H1 (cell line): ENCODE results near the gene AOPEP. TPM values are rescaled to one million over a fixed set of nuclear protein-coding genes. Genes with fewer than 3 reads are reported as not detected.

Source experiments
- CTCF ChIA-PET: fragments of 300-600 bp; sonication (Branson Sonifier 250); formaldehyde crosslinking; loops from one replicate; lab custom pipeline; 2021; ENCODE audit not compliant: partially characterized antibody; lab: Charles Lee
- POLR2A ChIA-PET: fragments of 300-600 bp; sonication (Branson Sonifier 250); formaldehyde crosslinking; loops from one replicate; lab custom pipeline; 2021; ENCODE audit warnings: inconsistent platforms; ENCODE audit not compliant: partially characterized antibody; lab: Charles Lee
- DNase-seq, 2 experiments: peaks; one replicate each; pipeline versions ENCODE4 v3.0.0 to v3.0.0-alpha.2; 2010 to 2022; ENCODE audit warnings: low spot score in 2 of 2, low read depth in 1 of 2, mixed read lengths in 1 of 2
- FAIRE-seq: peaks from 2 replicates; lab custom pipeline; 2011; peaks lifted over from hg19 to GRCh38; lab: Jason Lieb, UNC
- H2AFZ ChIP-seq: 2 replicates; pipeline ENCODE4 v1.8.1; 2012; ENCODE audit warnings: low read length, inconsistent platforms
- H2AK5ac ChIP-seq: 2 replicates; pipeline ENCODE4 v1.6.1; 2013; ENCODE audit warnings: low read depth, low read length
- H2BK120ac ChIP-seq: replicated peaks from 2 replicates; pipeline ENCODE3; 2013; ENCODE audit warnings: low read depth, low read length, inconsistent platforms
- H2BK12ac ChIP-seq: 2 replicates; pipeline ENCODE4 v1.6.1; 2013; ENCODE audit warnings: low read depth, low read length
- H2BK15ac ChIP-seq: 2 replicates; pipeline ENCODE4 v1.6.1; 2013; ENCODE audit warnings: low read length
- H2BK20ac ChIP-seq: 2 replicates; pipeline ENCODE4 v1.6.1; 2013; ENCODE audit warnings: low read length
- H2BK5ac ChIP-seq: 2 replicates; pipeline ENCODE4 v1.6.1; 2013; ENCODE audit warnings: low read depth, low read length
- H3K14ac ChIP-seq: 2 replicates; pipeline ENCODE4 v1.6.1; 2013; ENCODE audit warnings: inconsistent platforms; ENCODE audit not compliant: insufficient read length
- H3K18ac ChIP-seq: 2 replicates; pipeline ENCODE4 v1.6.1; 2013; ENCODE audit warnings: low read length; ENCODE audit errors: extremely low read depth
- H3K23ac ChIP-seq: 2 replicates; pipeline ENCODE4 v1.6.1; 2013; ENCODE audit warnings: inconsistent platforms; ENCODE audit not compliant: insufficient read length
- H3K23me2 ChIP-seq: 2 replicates; pipeline ENCODE4 v1.6.1; 2013; ENCODE audit warnings: low read depth, low read length
- H3K27ac ChIP-seq: 2 replicates; pipeline ENCODE4 v1.6.1; 2011; ENCODE audit warnings: low read depth, low read length, inconsistent platforms
- H3K27me3 ChIP-seq, 4 experiments: replicated peaks in 1 of 4; 1 replicate in 1 of 4; 2 replicates in 3 of 4; pipeline versions ENCODE4 v1.6.1 to v1.8.1; 2011 to 2013; ENCODE audit warnings: low read length in 3 of 4, mild to moderate bottlenecking in 3 of 4, inconsistent platforms in 2 of 4, mixed read lengths in 2 of 4, moderate library complexity in 1 of 4; ENCODE audit not compliant: control insufficient read depth in 3 of 4, insufficient read depth in 3 of 4; ENCODE audit errors: extremely low read depth in 1 of 4
- H3K36me3 ChIP-seq, 4 experiments: 2 replicates each; pipeline versions ENCODE4 v1.6.1 to v1.8.1; 2011 to 2013; ENCODE audit warnings: mild to moderate bottlenecking in 4 of 4, low read length in 3 of 4, moderate library complexity in 2 of 4, control low read depth in 1 of 4, inconsistent platforms in 1 of 4; ENCODE audit not compliant: insufficient read depth in 4 of 4, control insufficient read depth in 2 of 4
- H3K4ac ChIP-seq: replicated peaks from 2 replicates; pipeline ENCODE3; 2013; ENCODE audit warnings: low read length, low read depth, mixed read lengths, inconsistent platforms; ENCODE audit not compliant: insufficient read length
- H3K4me1 ChIP-seq, 4 experiments: replicated peaks in 1 of 4; 1 replicate in 1 of 4; 2 replicates in 3 of 4; pipeline versions ENCODE4 v1.6.1 to v1.8.1; 2011 to 2013; ENCODE audit warnings: low read length in 3 of 4, inconsistent platforms in 2 of 4, mixed read lengths in 1 of 4; ENCODE audit not compliant: insufficient read depth in 4 of 4, control insufficient read depth in 3 of 4
- H3K4me2 ChIP-seq, 2 experiments: 2 replicates each; pipeline versions ENCODE4 v1.6.1 to v1.8.1; 2011 to 2013; ENCODE audit warnings: low read depth in 2 of 2, low read length in 2 of 2, control low read depth in 1 of 2, inconsistent platforms in 1 of 2, mild to moderate bottlenecking in 1 of 2; ENCODE audit not compliant: insufficient read depth in 1 of 2
- H3K4me3 ChIP-seq, 4 experiments: fragments of 200-600, 300-600 bp in 1 of 4; sonication (generic), shearing (Covaris generic), sonication (Bioruptor Twin) in 1 of 4; 2 replicates each; pipeline versions ENCODE4 v1.5.1 to v1.8.1; 2011 to 2016; ENCODE audit warnings: low read length in 4 of 4, low read depth in 3 of 4, control low read depth in 2 of 4, inconsistent platforms in 2 of 4, mild to moderate bottlenecking in 2 of 4, mixed read lengths in 1 of 4, moderate library complexity in 1 of 4; ENCODE audit not compliant: insufficient read depth in 2 of 4; ENCODE audit errors: extremely low read depth in 1 of 4
- H3K56ac ChIP-seq: replicated peaks from 2 replicates; pipeline ENCODE3; 2013; ENCODE audit warnings: low read depth, mild to moderate bottlenecking, mixed read lengths, low read length, inconsistent platforms; ENCODE audit not compliant: insufficient read length
- H3K79me1 ChIP-seq: 2 replicates; pipeline ENCODE4 v1.6.1; 2013; ENCODE audit warnings: low read depth, low read length, control low read depth
- H3K79me2 ChIP-seq, 2 experiments: 2 replicates each; pipeline versions ENCODE4 v1.6.1 to v1.8.1; 2012 to 2013; ENCODE audit warnings: low read length in 2 of 2, mild to moderate bottlenecking in 2 of 2, inconsistent platforms in 1 of 2; ENCODE audit not compliant: insufficient read depth in 2 of 2, control insufficient read depth in 1 of 2
- H3K9ac ChIP-seq, 4 experiments: replicated peaks in 1 of 4; 1 replicate in 1 of 4; 2 replicates in 3 of 4; pipeline versions ENCODE4 v1.6.1 to v1.8.1; 2011 to 2013; ENCODE audit warnings: low read depth in 3 of 4, low read length in 3 of 4, control low read depth in 2 of 4, mild to moderate bottlenecking in 2 of 4, moderate library complexity in 2 of 4, inconsistent platforms in 1 of 4; ENCODE audit errors: extremely low read depth in 1 of 4
- H3K9me3 ChIP-seq, 2 experiments: 2 replicates each; pipeline versions ENCODE4 v1.6.1 to v1.8.1; 2012 to 2013; ENCODE audit warnings: mild to moderate bottlenecking in 2 of 2, moderate library complexity in 2 of 2, control low read depth in 1 of 2, inconsistent platforms in 1 of 2, low read depth in 1 of 2, low read length in 1 of 2, mixed read lengths in 1 of 2; ENCODE audit not compliant: insufficient read depth in 2 of 2
- H4K20me1 ChIP-seq, 2 experiments: replicated peaks in 1 of 2; 2 replicates each; pipeline versions ENCODE3 to v1.8.1; 2011 to 2013; ENCODE audit warnings: inconsistent platforms in 2 of 2, low read length in 2 of 2, mild to moderate bottlenecking in 1 of 2; ENCODE audit not compliant: insufficient read depth in 2 of 2, control insufficient read depth in 1 of 2
- H4K5ac ChIP-seq: 2 replicates; pipeline ENCODE4 v1.6.1; 2013; ENCODE audit warnings: low read length, low read depth, mixed read lengths, inconsistent platforms; ENCODE audit not compliant: insufficient read length
- H4K8ac ChIP-seq: 2 replicates; pipeline ENCODE4 v1.8.0; 2013; ENCODE audit warnings: mild to moderate bottlenecking, moderate library complexity, low read length, inconsistent platforms; ENCODE audit not compliant: insufficient read depth; ENCODE audit errors: extremely low read depth
- H4K91ac ChIP-seq: replicated peaks from 2 replicates; pipeline ENCODE3; 2013; ENCODE audit warnings: low read length, mixed read lengths, inconsistent platforms; ENCODE audit not compliant: insufficient read length
- POLR2AphosphoS5 ChIP-seq: IDR thresholded peaks from 2 replicates; pipeline ENCODE4 v1.6.1; 2011; ENCODE audit warnings: low read depth, low read length
- YY1 ChIP-seq: IDR thresholded peaks from 2 replicates; pipeline ENCODE4 v1.6.1; 2011; ENCODE audit warnings: low read depth, mild to moderate bottlenecking, low read length
- WGBS, 2 experiments: shearing (Covaris generic) in 1 of 2; methylation state at CpG; one replicate each; pipeline versions ENCODE4 v1.1.6 to v1.1.7; 2013 to 2015; ENCODE audit warnings: low lambda C conversion rate in 2 of 2, mixed read lengths in 2 of 2, inconsistent platforms in 1 of 2, low coverage in 1 of 2, missing lambda C conversion rate in 1 of 2; ENCODE audit not compliant: insufficient replicate concordance in 2 of 2, insufficient coverage in 1 of 2, insufficient read length in 1 of 2; ENCODE audit errors: extremely low coverage in 1 of 2, missing lambda C conversion rate in 1 of 2; 5-methylcytosine and 5-hydroxymethylcytosine counted together
- long read RNA-seq, 2 experiments: library from RNA in 1 of 2; library from capped mRNA in 1 of 2; stranded (forward); transcript quantifications; one replicate each; pipeline ENCODE4 v2.0.0, GENCODE V29; 2021; ENCODE audit warnings: inconsistent platforms in 1 of 2
- polyA minus RNA-seq, 3 experiments: library from RNA; depleted of rRNA, polyadenylated mRNA; stranded (reverse); fragments of >200 nt; gene quantifications; 1 replicate in 2 of 3; 2 replicates in 1 of 3; pipeline ENCODE4 v1.2.3, GENCODE V29; 2011
- polyA plus RNA-seq, 7 experiments: library from polyadenylated mRNA; depleted of rRNA in 3 of 7; stranded (reverse) in 5 of 7; unstranded in 2 of 7; fragments of >200 nt in 5 of 7; fragments of 200-250 nt in 2 of 7; gene quantifications; 1 replicate in 5 of 7; 2 replicates in 1 of 7; 4 replicates in 1 of 7; pipeline versions ENCODE4 v1.2.1 to v1.2.3, GENCODE V29; 2011 to 2013; ENCODE audit warnings: missing spikeins in 2 of 7, mixed read lengths in 2 of 7
- total RNA-seq: library from RNA; stranded (reverse); fragmentation: NEBNext Ultra II Directional; extraction: Animal tissue kit (Norgen Biotek cat#: 25700); gene quantifications from 2 replicates; pipeline ENCODE4 v1.2.1, GENCODE V29; 2021
- TF ChIP-seq, protein P1 (sequence below): IDR thresholded peaks from 2 replicates; pipeline ENCODE4 v1.6.1; 2012; ENCODE audit warnings: low read length, inconsistent platforms

AOPEP gene, protein sequence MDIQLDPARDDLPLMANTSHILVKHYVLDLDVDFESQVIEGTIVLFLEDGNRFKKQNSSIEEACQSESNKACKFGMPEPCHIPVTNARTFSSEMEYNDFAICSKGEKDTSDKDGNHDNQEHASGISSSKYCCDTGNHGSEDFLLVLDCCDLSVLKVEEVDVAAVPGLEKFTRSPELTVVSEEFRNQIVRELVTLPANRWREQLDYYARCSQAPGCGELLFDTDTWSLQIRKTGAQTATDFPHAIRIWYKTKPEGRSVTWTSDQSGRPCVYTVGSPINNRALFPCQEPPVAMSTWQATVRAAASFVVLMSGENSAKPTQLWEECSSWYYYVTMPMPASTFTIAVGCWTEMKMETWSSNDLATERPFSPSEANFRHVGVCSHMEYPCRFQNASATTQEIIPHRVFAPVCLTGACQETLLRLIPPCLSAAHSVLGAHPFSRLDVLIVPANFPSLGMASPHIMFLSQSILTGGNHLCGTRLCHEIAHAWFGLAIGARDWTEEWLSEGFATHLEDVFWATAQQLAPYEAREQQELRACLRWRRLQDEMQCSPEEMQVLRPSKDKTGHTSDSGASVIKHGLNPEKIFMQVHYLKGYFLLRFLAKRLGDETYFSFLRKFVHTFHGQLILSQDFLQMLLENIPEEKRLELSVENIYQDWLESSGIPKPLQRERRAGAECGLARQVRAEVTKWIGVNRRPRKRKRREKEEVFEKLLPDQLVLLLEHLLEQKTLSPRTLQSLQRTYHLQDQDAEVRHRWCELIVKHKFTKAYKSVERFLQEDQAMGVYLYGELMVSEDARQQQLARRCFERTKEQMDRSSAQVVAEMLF
- total RNA-seq, result 14.3 TPM in 2 replicates
- polyA plus RNA-seq (2011; rRNA removed), result 5.1 and 6.1 TPM in 2 replicates
- 8.3 TPM for polyA plus RNA-seq (2011; cell fraction: cytosol; rRNA removed)
- polyA plus RNA-seq (2011; cell fraction: nucleus; rRNA removed), result 10.0 TPM
- 4.8 to 7.5 TPM (median 6.1 TPM) in 4 replicates for polyA plus RNA-seq (2012, experiment 1 of 2)
- polyA plus RNA-seq (2012, experiment 2 of 2), result 1.3 TPM
- 3.9 TPM for polyA plus RNA-seq (2013, experiment 1 of 2)
- 3.3 TPM for polyA plus RNA-seq (2013, experiment 2 of 2)
- polyA minus RNA-seq (2011; rRNA and poly(A)+ RNA removed), result 32.1 and 39.5 TPM in 2 replicates
- polyA minus RNA-seq (2011; cell fraction: cytosol; rRNA and poly(A)+ RNA removed), result 9.0 TPM
- 86.0 TPM for polyA minus RNA-seq (2011; cell fraction: nucleus; rRNA and poly(A)+ RNA removed)
- long read RNA-seq, experiment 1, partial matches to known transcripts, result 0 of 2 reads
- long read RNA-seq, experiment 1, other reads (novel, unspliced or antisense), result 2 of 2 reads
- long read RNA-seq, experiment 2, partial matches to known transcripts, result 0 of 3 reads
- long read RNA-seq, experiment 2, other reads (novel, unspliced or antisense), result 3 of 3 reads

DNA sequence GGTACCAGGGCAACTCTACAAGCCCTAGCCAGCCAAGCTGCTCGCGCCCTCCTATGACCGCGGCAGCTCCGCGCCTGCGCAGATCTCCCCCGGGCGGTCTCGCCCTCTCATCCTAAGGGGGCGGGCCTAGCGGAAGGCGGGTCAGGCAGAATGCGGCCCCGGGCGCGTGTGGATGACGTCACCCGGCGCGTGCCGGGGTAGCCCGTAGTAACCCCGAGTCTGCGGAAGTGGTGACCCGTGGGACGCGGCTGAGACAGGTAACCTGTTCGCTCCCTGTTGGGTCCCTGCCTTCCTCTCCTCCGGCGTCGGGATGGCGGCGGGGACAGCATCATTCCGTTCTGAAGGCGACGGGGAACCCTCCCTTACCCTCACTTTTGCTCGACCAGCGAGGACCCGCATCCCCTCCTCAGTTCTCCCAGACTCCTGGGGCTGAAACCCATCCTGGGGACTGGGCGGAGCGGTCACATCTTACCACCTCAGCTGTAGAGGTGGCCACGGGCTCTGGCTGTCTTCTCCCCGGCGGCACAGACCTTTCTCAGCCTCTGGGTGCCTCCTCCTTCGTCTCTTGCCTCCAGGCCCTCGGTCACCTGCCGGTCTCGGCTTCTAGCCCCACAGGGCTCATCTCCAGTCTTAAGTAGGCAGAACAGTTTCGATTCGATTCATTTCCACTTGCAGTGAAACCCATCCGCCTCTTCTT, at the start of gene AOPEP:
AOPEP (plus strand) TSS at position 205 of the 697 bp plus-strand sequence. CDS start 33,085 bp downstream, outside the sequence.
- H2BK12ac ChIP-seq, result peak within 1 kb of the TSS; percentile 53; the same call in 1 of the 2 replicates
- H3K36me3 ChIP-seq, result no peaks in the 10 kb centered on the region
- H3K4me3 ChIP-seq, result peak within 1 kb of the TSS; percentile 77 to 98 (median 90)
- no peaks in the 10 kb centered on the region for H3K27me3 ChIP-seq
- peak within 1 kb of the TSS; percentile 81 for H3K27ac ChIP-seq
- DNase-seq (peak; percentile 90 to 100), FAIRE-seq (no peak)
- H3K9me3 ChIP-seq, result no peaks in the 10 kb centered on the region
- H3K23me2 ChIP-seq, result no peaks in the 10 kb centered on the region
- CTCF ChIA-PET, result interaction anchor here (1.1 kb wide), 1 partner anchor 361 kb away, joined by 3 read pairs; no protein-coding TSS in a partner anchor
- peak within 1 kb of the TSS; percentile 27 for H3K4ac ChIP-seq
- peaks cover 3 to 14% of the 10 kb centered on the region in 2 experiments; a peak in 3 of 4 replicates for H3K79me2 ChIP-seq
- peak within 1 kb of the TSS; percentile 96; the same call in 1 of the 2 replicates for H4K8ac ChIP-seq
- H3K56ac ChIP-seq, result peak within 1 kb of the TSS; percentile 83
- H4K91ac ChIP-seq, result no peak within 1 kb of the TSS
- H3K4me1 ChIP-seq, result no peaks in the 10 kb centered on the region; a peak in 1 of 7 replicates
- H3K79me1 ChIP-seq, result peaks cover 7% of the 10 kb centered on the region; the same call in 1 of the 2 replicates
- peaks cover 0 to 3% of the 10 kb centered on the region in 2 experiments for H4K20me1 ChIP-seq
- H2BK120ac ChIP-seq, result no peak within 1 kb of the TSS
- POLR2A ChIA-PET, result interaction anchor here (0.6 to 1.4 kb wide), 4 partner anchors 21 to 37 kb away, joined by 3 to 4 read pairs (median 4); no protein-coding TSS in a partner anchor
- H4K5ac ChIP-seq, result peak within 1 kb of the TSS; percentile 75
- H3K9ac ChIP-seq, result peak within 1 kb of the TSS in 3 of 4 experiments; percentile 81 to 94 (median 88); a peak in 6 of 7 replicates
- no peak within 1 kb of the TSS for H3K14ac ChIP-seq
- no peak within 1 kb of the TSS for H2BK20ac ChIP-seq
- peak within 1 kb of the TSS; percentile 88 for H3K18ac ChIP-seq
- no peak within 1 kb of the TSS for H3K23ac ChIP-seq
- H3K4me2 ChIP-seq, result peak within 1 kb of the TSS; percentile 68 to 83
- H2BK5ac ChIP-seq, result peak within 1 kb of the TSS; percentile 36; the same call in 1 of the 2 replicates
- 2% methylated on average over 52 of the region's 52 CpGs; no CpG with 5 or more reads in 1 of the 2 experiments for WGBS, 2 experiments
- H2AFZ ChIP-seq, result peak within 1 kb of the TSS; percentile 60; the same call in 1 of the 2 replicates
- H2BK15ac ChIP-seq, result no peak within 1 kb of the TSS
- H2AK5ac ChIP-seq, result no peak within 1 kb of the TSS; the same call in 1 of the 2 replicates
- TF ChIP-seq YY1, result peak; percentile 40; the same call in 1 of the 2 replicates
- TF ChIP-seq, protein P1, sequence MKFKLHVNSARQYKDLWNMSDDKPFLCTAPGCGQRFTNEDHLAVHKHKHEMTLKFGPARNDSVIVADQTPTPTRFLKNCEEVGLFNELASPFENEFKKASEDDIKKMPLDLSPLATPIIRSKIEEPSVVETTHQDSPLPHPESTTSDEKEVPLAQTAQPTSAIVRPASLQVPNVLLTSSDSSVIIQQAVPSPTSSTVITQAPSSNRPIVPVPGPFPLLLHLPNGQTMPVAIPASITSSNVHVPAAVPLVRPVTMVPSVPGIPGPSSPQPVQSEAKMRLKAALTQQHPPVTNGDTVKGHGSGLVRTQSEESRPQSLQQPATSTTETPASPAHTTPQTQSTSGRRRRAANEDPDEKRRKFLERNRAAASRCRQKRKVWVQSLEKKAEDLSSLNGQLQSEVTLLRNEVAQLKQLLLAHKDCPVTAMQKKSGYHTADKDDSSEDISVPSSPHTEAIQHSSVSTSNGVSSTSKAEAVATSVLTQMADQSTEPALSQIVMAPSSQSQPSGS, result peak; percentile 81; the same call in 1 of the 2 replicates
- peak; percentile 95 for TF ChIP-seq POLR2AphosphoS5
